GM18870 (cell line): Measurements from ENCODE around the gene KLK10.
"Not testable (repeated sequence)": the region's sequence is repeated elsewhere in the genome, so short reads cannot be mapped to it uniquely, and the experiment has no call there.

Source experiments
- ATAC-seq: cut with Tn5 transposase; IDR thresholded peaks from one replicate; pipeline ENCODE4 v1.9.1; 2021; ENCODE audit warnings: moderate library complexity; ENCODE audit not compliant: unreplicated experiment

The KLK10 gene

GRCh38 chr19:51003316-51003715 lies 16.2 kb downstream of the KLK10 start:
- ATAC-seq = no peak

- ATAC-seq = no peak
Observed at GRCh38 chr19:51002542-51003311, 16.8 kb downstream of the KLK10 start.

GRCh38 chr19:51002089-51002532 lies 17.4 kb downstream of the KLK10 start:
- ATAC-seq = no peak

- ATAC-seq = no peak
Observed at GRCh38 chr19:51001515-51001914, 18.0 kb downstream of the KLK10 start, which contains the start of gene KLK8. KLK8 (minus strand) TSS chr19:51001604; CDS start chr19:51001167, 437 bp downstream.

- ATAC-seq = no peak
Observed at GRCh38 chr19:51000981-51001380, 18.5 kb downstream of the KLK10 start.

- ATAC-seq = no peak
Observed at GRCh38 chr19:51000426-51000825, 19.1 kb downstream of the KLK10 start.

GRCh38 chr19:50998686-50999085 lies 20.8 kb downstream of the KLK10 start:
- no peak for ATAC-seq

- ATAC-seq = no peak
Observed at GRCh38 chr19:50998061-50998460, 21.4 kb downstream of the KLK10 start.

GRCh38 chr19:50994129-50994528 lies 25.4 kb downstream of the KLK10 start:
- no peak for ATAC-seq

- no peak for ATAC-seq
Observed at GRCh38 chr19:50992666-50993035, 26.9 kb downstream of the KLK10 start.

- not testable (repeated sequence) for ATAC-seq
Observed at GRCh38 chr19:50984416-50984815, 35.1 kb downstream of the KLK10 start.

- no peak for ATAC-seq
Observed at GRCh38 chr19:50983625-50984292, 35.8 kb downstream of the KLK10 start, which contains the start of gene KLK7. KLK7 (minus strand) TSS chr19:50983917; CDS start chr19:50982399, 1,518 bp downstream.

- no peak for ATAC-seq
Observed at GRCh38 chr19:50982186-50982585, 37.3 kb downstream of the KLK10 start.

- no peak for ATAC-seq
Observed at GRCh38 chr19:50981587-50982146, 37.8 kb downstream of the KLK10 start.

GRCh38 chr19:50980208-50980607 lies 39.3 kb downstream of the KLK10 start:
- no peak for ATAC-seq

GRCh38 chr19:50979758-50980157 lies 39.8 kb downstream of the KLK10 start:
- no peak for ATAC-seq

GRCh38 chr19:50978772-50979390 lies 40.6 kb downstream of the KLK10 start:
- ATAC-seq = no peak

GRCh38 chr19:50977626-50978025 lies 41.9 kb downstream of the KLK10 start:
- ATAC-seq = no peak

GRCh38 chr19:50975766-50976165 lies 43.7 kb downstream of the KLK10 start:
- ATAC-seq = no peak

- ATAC-seq = no peak
Observed at GRCh38 chr19:50974702-50975556, 44.6 kb downstream of the KLK10 start.
